SKM-1 treated with dmso at 0.1 percent for 144 hours (cell line): ENCODE measurements around the gene RLF.
A peak's percentile ranks its signal among the peaks of the same experiment; 100 is the strongest.

Source experiments
- DNase-seq: peaks from one replicate; lab custom pipeline; 2025; ENCODE audit not compliant: unreplicated experiment; lab: John Stamatoyannopoulos, UW

RLF gene

DNA sequence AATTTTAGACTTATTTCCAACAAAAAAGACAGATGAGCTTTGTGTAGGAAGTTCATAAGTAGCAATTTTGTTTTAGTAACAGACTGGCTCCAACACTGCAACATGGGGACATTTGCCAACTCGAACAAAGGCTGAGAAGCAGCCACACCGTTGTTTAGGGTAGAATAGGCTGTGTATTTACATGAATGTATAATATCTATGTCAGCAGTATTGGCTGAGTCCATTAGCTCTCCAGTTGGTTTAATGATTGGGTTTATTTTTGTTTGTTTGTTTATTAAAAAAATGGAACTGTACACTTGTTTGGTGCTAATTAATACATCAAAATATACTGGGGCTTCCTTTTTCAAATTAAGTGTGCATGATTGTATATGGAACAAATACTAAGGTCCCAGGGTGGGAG is 79.2 kb downstream of the RLF start:
- no peak for DNase-seq

DNA sequence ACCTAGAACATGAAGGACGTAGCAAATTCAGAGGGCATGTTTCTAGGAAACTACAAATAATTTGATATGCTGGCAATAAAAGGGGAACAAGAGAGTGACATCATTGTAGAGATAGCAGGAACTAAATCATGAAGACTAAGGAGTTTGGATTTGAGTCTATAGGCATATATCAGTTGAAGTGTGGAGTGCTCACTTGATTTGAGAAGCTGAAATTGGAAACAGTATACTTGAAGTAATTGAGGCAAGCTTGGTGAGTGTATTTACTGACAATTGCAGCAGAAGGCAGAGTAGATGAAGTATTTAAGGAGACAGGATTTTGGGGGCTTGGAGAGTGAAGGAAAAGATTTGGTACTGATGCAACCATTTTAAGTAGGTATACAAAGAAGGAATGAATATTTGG is 80.2 kb downstream of the RLF start:
- no peak for DNase-seq

DNA sequence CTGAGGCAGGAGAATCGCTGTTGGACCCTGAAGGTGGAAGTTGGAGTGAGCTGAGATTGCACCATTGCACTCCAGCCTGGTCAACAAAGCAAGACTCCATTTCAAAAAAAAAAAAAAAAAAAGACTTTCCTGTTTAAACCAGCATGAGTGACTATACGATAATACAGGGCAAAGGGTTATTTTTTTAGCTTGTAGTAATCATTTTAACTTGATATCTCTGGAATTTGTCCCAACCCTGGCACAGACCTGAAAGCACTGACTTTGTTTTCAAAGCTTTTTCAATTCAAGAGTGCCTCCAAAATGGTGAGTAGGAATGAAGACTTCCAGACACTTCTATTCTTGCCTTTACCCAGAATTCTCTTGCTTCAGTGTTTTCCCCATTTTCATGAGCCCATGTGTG is 82.2 kb downstream of the RLF start:
- DNase-seq = no peak

DNA sequence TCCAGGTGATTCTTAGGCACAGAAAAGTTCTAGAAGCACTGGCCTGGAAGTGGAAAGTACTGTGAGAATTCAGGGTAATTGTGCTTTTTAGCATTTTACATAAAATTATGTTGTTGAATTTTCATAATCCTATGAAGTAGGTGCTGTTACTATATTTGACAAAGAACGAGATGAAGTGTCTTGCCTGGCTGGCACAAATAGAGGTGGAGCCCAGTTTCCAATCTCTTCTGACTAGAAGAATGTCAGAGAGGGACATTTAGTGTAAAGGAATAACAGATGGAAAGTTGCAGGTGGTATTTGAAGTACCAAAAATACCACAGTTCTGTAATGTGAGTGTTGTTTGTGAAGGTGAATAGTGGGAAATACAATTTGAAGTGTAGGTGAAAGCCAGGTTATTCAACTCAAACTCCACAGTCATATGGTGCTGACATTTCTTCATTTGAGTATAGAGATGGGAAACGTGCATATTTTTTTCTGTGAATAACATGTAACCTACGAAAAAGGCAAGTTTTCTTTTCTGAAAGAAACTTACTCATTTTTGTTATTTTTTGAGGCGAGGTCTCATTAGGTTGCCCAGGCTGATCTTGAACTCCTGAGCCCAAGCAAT is 83.1 kb downstream of the RLF start:
- no peak for DNase-seq

- no peak for DNase-seq
Observed at GRCh38 chr1:40245686-40246085, 84.5 kb downstream of the RLF start.

DNA sequence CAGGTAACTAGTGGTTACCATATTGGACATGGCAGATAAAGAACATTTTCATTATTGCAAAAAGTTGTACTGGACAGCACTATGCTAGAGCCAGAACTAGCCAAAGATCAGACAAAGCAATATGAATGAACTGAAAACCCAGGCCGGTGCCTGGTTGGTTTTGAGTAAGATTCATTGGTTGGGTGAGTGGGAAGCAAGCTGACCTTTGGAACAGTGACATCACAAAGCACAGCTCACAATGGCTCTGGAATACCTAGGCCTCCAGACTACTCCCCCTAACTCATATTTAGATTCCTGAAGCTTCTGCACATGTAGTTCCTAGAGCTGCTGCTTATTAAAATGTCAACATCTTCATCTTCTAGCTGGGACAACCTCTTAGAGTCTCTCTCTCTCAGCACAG is 86.5 kb downstream of the RLF start, which contains the start of gene TMCO2:
TSS of gene TMCO2 (plus strand) at position 283 of the 400 bp plus-strand sequence. CDS start at position 340, 57 bp downstream.
- no peak for DNase-seq

DNA sequence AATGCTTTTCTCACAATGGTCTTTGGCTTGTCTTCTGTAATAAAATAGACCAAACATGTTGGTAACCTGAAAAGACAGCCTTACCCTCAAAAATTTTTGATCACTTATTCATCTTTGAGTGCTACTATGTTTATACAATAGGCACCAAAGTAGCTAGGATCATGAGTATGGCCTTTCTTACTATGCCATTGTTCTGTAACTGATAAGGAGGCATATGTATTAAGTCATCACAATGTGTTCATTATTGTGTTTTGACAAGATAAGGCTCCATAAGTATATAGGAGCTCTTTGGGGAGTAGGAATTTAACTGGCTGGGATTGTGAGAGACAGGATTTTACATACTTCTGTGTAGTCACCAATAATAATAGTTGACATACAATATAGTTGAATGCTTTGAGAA is 87.2 kb downstream of the RLF start:
- DNase-seq = no peak

- DNase-seq = no peak
Observed at GRCh38 chr1:40251456-40251855, 90.3 kb downstream of the RLF start.

GRCh38 chr1:40252601-40253000 is 91.4 kb downstream of the RLF start:
- DNase-seq = no peak

DNA sequence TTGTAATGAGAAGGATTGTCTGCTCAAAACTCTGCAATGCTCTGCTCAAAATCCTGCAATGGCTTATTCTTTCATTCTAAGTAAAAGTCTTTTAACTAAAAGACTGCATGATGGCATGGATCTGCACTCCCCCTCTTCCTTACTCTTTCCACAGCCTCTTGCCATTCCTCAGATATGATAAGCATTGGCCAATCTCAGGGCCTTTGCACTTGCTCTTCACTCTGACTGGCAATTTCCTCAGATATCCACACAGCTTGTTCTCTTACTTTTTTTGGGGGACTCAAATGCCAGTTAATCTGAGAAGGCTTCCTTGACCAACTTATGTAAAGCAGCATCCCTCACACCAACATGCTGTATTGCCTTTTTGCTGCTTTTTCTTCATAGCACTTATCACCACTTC is 94.0 kb downstream of the RLF start:
- no peak for DNase-seq

DNA sequence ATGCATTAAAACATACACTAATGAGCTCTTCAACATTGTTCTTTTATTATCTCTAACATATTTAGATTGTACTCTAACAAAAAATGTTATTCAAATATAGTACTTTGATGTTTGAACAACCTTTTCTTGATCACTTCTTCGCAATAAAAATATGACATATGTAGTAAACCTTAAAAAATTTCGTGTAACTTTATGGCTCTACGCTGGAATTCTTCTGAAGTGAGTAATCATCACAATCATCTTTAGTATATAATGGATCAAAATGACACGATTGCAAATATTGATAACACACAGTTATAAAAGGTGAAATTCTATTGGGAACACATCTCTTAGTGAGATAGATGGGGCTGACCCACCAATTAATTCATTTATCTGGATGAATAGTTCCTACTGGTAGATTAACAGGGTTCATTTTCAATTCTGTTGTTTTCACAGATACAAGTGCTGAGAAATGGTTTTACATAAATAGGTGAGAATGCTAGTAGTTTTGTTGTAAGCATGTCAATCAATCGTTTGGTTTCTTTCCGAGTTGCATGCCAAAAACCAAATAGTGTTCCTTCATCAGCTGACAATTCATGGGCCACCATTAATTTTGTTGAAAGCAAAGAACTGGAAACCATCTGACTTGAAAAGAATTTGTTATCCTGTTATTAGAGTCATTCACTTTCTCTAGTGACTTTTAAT is 95.4 kb downstream of the RLF start:
- DNase-seq = no peak

- DNase-seq = no peak
Observed at GRCh38 chr1:40257313-40257687, 96.1 kb downstream of the RLF start.

- DNase-seq = peak; percentile 95
Observed at GRCh38 chr1:40257688-40258444, 96.7 kb downstream of the RLF start, which contains the start of gene ZMPSTE24. Gene ZMPSTE24, plus strand, starts transcription at chr1:40258236. Its CDS starts 36 bp downstream, at chr1:40258272.

DNA sequence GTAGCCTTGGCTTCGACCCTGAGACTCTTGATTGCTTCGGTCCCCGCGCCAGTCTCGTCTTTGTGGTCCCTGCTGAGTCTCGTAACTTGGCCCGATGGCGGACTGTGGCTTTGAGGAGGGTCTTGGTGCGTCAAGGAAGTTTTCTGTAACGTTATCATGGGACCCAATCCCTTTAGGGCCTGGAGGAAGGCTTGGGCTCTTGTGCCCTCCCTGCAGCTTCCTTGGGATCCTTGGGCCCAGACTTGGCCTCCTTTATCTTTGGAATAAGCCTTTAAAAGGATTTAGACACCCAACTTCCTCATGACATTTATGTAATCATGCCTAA is 97.2 kb downstream of the RLF start:
- DNase-seq = no peak

DNA sequence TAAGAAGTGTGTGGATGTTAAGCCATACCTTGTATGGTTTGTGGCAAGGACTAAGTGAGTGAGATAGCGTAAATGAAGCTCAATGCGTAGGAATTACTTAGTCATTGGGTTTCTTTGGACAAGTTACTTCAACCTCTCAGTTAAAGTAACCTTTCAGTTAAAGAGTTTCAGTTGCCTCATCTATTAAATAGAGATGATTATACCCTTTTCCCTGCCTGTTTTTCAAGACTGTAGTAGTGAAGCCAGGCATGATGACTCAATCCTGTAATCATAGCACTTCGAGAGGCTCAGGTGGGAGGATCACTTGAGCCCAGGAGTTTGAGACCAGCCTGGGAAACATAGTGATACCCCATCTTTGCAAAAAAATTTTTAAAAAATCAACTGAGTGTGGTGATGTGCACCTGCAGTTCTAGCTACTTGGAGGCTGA is 103.2 kb downstream of the RLF start:
- no peak for DNase-seq

DNA sequence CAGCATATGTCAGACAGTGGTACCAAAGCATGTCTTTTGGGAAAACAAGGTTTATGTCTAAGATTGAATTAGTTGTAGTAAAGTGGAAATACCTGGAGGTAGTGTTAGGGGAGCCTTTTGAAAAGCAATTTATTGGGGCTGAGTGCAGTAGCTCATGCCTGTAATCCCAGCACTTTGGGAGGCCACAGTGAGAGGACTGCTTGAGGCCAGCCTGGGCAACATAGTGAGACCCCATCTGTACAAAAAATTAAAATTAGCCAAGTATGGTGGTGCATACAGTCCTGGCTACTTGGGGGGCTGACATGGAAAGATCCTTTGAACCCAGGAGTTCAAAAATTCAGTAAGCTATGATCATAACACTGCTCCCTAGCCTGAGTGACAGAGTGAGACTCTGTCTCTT is 104.1 kb downstream of the RLF start:
- no peak for DNase-seq

- no peak for DNase-seq
Observed at GRCh38 chr1:40265919-40266318, 104.7 kb downstream of the RLF start.

- DNase-seq = no peak
Observed at GRCh38 chr1:40266786-40267535, 105.8 kb downstream of the RLF start.

- no peak for DNase-seq
Observed at GRCh38 chr1:40267767-40268187, 106.6 kb downstream of the RLF start.

- DNase-seq = no peak
Observed at GRCh38 chr1:40268211-40268610, 107.0 kb downstream of the RLF start.

DNA sequence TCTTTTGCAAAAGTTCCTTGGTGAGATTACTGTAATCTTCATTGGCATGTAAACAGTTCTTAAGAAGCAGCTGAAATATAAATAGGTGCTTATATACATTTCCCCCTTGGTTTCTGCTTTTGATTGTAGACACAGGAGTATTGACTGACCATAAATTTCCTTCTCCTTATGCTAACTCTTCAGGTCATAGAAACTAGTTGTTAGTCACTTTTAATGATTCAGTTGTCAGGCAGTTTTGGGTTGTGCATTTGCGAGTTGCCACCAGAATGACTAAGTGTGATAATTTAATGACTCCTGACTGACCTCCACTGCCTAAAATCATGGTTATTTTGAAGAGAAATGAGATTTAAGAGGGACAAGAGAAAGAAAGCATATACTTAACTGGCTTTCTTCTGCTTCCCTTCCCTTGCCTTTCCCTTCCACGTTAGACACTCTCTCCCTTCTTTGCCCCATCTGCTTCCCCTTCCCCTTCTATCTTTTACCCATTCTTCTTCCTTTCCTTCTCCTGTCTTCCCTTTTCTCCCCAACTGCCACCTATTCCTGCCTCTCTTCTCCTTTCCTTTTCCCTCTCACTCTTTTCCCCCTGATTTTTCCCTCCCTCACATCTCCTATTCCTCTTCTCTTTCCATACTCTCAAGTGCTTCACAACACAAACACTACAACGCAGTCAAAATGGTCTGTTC is 109.1 kb downstream of the RLF start:
- DNase-seq = no peak
